H9 (cell line): Measurements from ENCODE around the gene CENPO. TPM values are rescaled to one million over a fixed set of nuclear protein-coding genes. Genes with fewer than 3 reads are reported as not detected.

ENCODE experiments used
- DNase-seq: peaks from one replicate; pipeline ENCODE4 v3.0.0-alpha.2; 2017
- H2AFZ ChIP-seq: one replicate; pipeline ENCODE4 v1.6.1; 2013; ENCODE audit warnings: mild to moderate bottlenecking, low read length, control low read depth, moderate library complexity
- H2AK5ac ChIP-seq: 2 replicates; pipeline ENCODE4 v1.6.1; 2013; ENCODE audit warnings: low read length, control low read depth, mixed read lengths; ENCODE audit not compliant: insufficient read length
- H2BK120ac ChIP-seq: one replicate; pipeline ENCODE4 v1.6.1; 2013; ENCODE audit warnings: low read depth, mild to moderate bottlenecking, low read length, control low read depth, inconsistent platforms; ENCODE audit not compliant: poor library complexity, severe bottlenecking
- H2BK12ac ChIP-seq: 2 replicates; pipeline ENCODE4 v1.6.1; 2013; ENCODE audit warnings: low read length, control low read depth, mixed read lengths, low read depth; ENCODE audit not compliant: insufficient read length
- H2BK15ac ChIP-seq: 2 replicates; pipeline ENCODE4 v1.6.1; 2013; ENCODE audit warnings: low read depth, low read length, control low read depth
- H2BK20ac ChIP-seq: one replicate; pipeline ENCODE4 v1.6.1; 2013; ENCODE audit warnings: low read depth, mild to moderate bottlenecking, low read length, control low read depth, inconsistent platforms; ENCODE audit not compliant: poor library complexity, severe bottlenecking
- H2BK5ac ChIP-seq: 2 replicates; pipeline ENCODE4 v1.6.1; 2013; ENCODE audit warnings: low read length, control low read depth, mixed read lengths; ENCODE audit not compliant: insufficient read length
- H3K14ac ChIP-seq: 2 replicates; pipeline ENCODE4 v1.6.1; 2013; ENCODE audit warnings: low read length, control low read depth; ENCODE audit not compliant: insufficient read depth
- H3K18ac ChIP-seq: 2 replicates; pipeline ENCODE4 v1.6.1; 2013; ENCODE audit warnings: low read depth, mild to moderate bottlenecking, mixed read lengths, low read length, control low read depth; ENCODE audit not compliant: insufficient read length
- H3K23ac ChIP-seq: 2 replicates; pipeline ENCODE4 v1.6.1; 2013; ENCODE audit warnings: low read length, control low read depth, mixed read lengths, low read depth; ENCODE audit not compliant: insufficient read length
- H3K23me2 ChIP-seq: 2 replicates; pipeline ENCODE4 v1.6.1; 2013; ENCODE audit warnings: low read depth, mild to moderate bottlenecking, mixed read lengths, low read length, control low read depth; ENCODE audit not compliant: insufficient read length, poor library complexity, severe bottlenecking
- H3K27ac ChIP-seq: 2 replicates; pipeline ENCODE4 v1.5.1; 2013; ENCODE audit warnings: low read length, control low read depth, mixed read lengths, low read depth; ENCODE audit not compliant: insufficient read length
- H3K27me3 ChIP-seq: 2 replicates; pipeline ENCODE4 v1.6.1; 2013; ENCODE audit warnings: low read length, control low read depth, inconsistent platforms; ENCODE audit not compliant: insufficient read depth
- H3K4ac ChIP-seq: 2 replicates; pipeline ENCODE4 v1.6.1; 2013; ENCODE audit warnings: low read depth, mild to moderate bottlenecking, control low read depth, inconsistent platforms, low read length, moderate library complexity
- H3K4me1 ChIP-seq: 2 replicates; pipeline ENCODE4 v1.6.1; 2013; ENCODE audit warnings: low read length, control low read depth, inconsistent platforms; ENCODE audit not compliant: insufficient read depth
- H3K4me2 ChIP-seq: 2 replicates; pipeline ENCODE4 v1.6.1; 2013; ENCODE audit warnings: low read length, control low read depth, mixed read lengths; ENCODE audit not compliant: insufficient read length, insufficient read depth
- H3K56ac ChIP-seq: 2 replicates; pipeline ENCODE4 v1.6.1; 2013; ENCODE audit warnings: low read depth, mild to moderate bottlenecking, mixed read lengths, low read length, control low read depth; ENCODE audit not compliant: insufficient read length
- H3K79me1 ChIP-seq: 2 replicates; pipeline ENCODE4 v1.6.1; 2013; ENCODE audit warnings: low read depth, mild to moderate bottlenecking, moderate library complexity, low read length, control low read depth, inconsistent platforms; ENCODE audit not compliant: insufficient read depth, poor library complexity, severe bottlenecking
- H3K79me2 ChIP-seq: 2 replicates; pipeline ENCODE4 v1.6.1; 2013; ENCODE audit warnings: low read length, control low read depth, inconsistent platforms; ENCODE audit not compliant: insufficient read depth
- H3K9ac ChIP-seq: 2 replicates; pipeline ENCODE4 v1.6.1; 2013; ENCODE audit warnings: low read length, control low read depth, mixed read lengths; ENCODE audit not compliant: insufficient read length; ENCODE audit errors: extremely low read depth
- H3K9me3 ChIP-seq: one replicate; pipeline ENCODE4 v1.6.1; 2013; ENCODE audit warnings: low read depth, low read length, inconsistent platforms; ENCODE audit not compliant: control insufficient read depth
- H3T11ph ChIP-seq: one replicate; pipeline ENCODE4 v1.6.1; 2013; ENCODE audit warnings: mild to moderate bottlenecking, low read length, control low read depth, inconsistent platforms
- H4K20me1 ChIP-seq: one replicate; pipeline ENCODE4 v1.6.1; 2013; ENCODE audit not compliant: control insufficient read depth, insufficient read length, insufficient read depth
- H4K5ac ChIP-seq: 2 replicates; pipeline ENCODE4 v1.6.1; 2013; ENCODE audit warnings: low read depth, mild to moderate bottlenecking, mixed read lengths, low read length, control low read depth; ENCODE audit not compliant: insufficient read length
- H4K8ac ChIP-seq: replicated peaks from 2 replicates; pipeline ENCODE4 v1.6.1; 2013; ENCODE audit warnings: low read length, control low read depth, mixed read lengths, low read depth; ENCODE audit not compliant: insufficient read length
- H4K91ac ChIP-seq: 2 replicates; pipeline ENCODE4 v1.6.1; 2013; ENCODE audit warnings: low read depth, mild to moderate bottlenecking, moderate library complexity, mixed read lengths, low read length, control low read depth; ENCODE audit not compliant: insufficient read length
- H3K27ac Mint-ChIP-seq, 3 experiments: 2 replicates in 2 of 3; 3 replicates in 1 of 3; pipeline ENCODE4 v1.8.0; 2020 to 2021; ENCODE audit warnings: mixed read lengths in 3 of 3, mild to moderate bottlenecking in 1 of 3, moderate library complexity in 1 of 3
- H3K27me3 Mint-ChIP-seq: 2 replicates; pipeline ENCODE4 v1.8.0; 2021; ENCODE audit warnings: low read depth, mild to moderate bottlenecking, moderate library complexity, mixed read lengths
- H3K36me3 Mint-ChIP-seq, 3 experiments: 2 replicates in 2 of 3; 3 replicates in 1 of 3; pipeline ENCODE4 v1.8.0; 2020 to 2021; ENCODE audit warnings: low read depth in 3 of 3, mixed read lengths in 3 of 3; ENCODE audit not compliant: insufficient read depth in 1 of 3
- H3K4me1 Mint-ChIP-seq, 2 experiments: 2 replicates each; pipeline ENCODE4 v1.8.0; 2020; ENCODE audit warnings: mixed read lengths in 2 of 2
- H3K4me3 Mint-ChIP-seq, 2 experiments: 2 replicates in 1 of 2; 3 replicates in 1 of 2; pipeline ENCODE4 v1.8.0; 2020 to 2021; ENCODE audit warnings: mild to moderate bottlenecking in 2 of 2, mixed read lengths in 2 of 2, moderate library complexity in 1 of 2
- H3K9me3 Mint-ChIP-seq, 2 experiments: 2 replicates in 1 of 2; 3 replicates in 1 of 2; pipeline ENCODE4 v1.8.0; 2020; ENCODE audit warnings: mild to moderate bottlenecking in 2 of 2, mixed read lengths in 2 of 2, moderate library complexity in 1 of 2
- CTCF ChIP-seq: fragments of 200-600 bp; sonication (generic); conservative IDR thresholded peaks from 3 replicates; pipeline ENCODE4 v1.8.0; 2021; ENCODE audit warnings: antibody characterized with exemption, mild to moderate bottlenecking
- WGBS: extraction: QIAGEN DNeasy Blood & Tissue Kit; methylation state at CpG from one replicate; pipeline ENCODE4 v1.1.7; 2013; ENCODE audit warnings: missing lambda C conversion rate, low lambda C conversion rate, mixed read lengths; ENCODE audit not compliant: insufficient read length; ENCODE audit errors: extremely low coverage; 5-methylcytosine and 5-hydroxymethylcytosine counted together
- total RNA-seq: library from RNA; stranded (reverse); gene quantifications from 2 replicates; pipeline ENCODE4 v1.2.1, GENCODE V29; 2021

Gene CENPO
- total RNA-seq, 1 experiment from 2014 or later, result 49.5 TPM

- no peak overlapping the region for H2BK5ac ChIP-seq
- no peaks in the 10 kb centered on the region for H4K20me1 ChIP-seq
- no peak overlapping the region for H2BK15ac ChIP-seq
- no peaks in the 10 kb centered on the region; the same call in 1 of the 2 replicates for H3K27me3 Mint-ChIP-seq
- H3K27me3 ChIP-seq, result no peaks in the 10 kb centered on the region
- no peak overlapping the region for H2BK120ac ChIP-seq
- H3K27ac ChIP-seq, result no peak overlapping the region
- peak overlapping the region in 1 of 3 experiments; percentile 6; a peak in 1 of 7 replicates for H3K27ac Mint-ChIP-seq
- no CpG with 5 or more reads among the region's 2 CpGs for WGBS
- H4K91ac ChIP-seq, result no peak overlapping the region
- no peak overlapping the region for H2BK12ac ChIP-seq
- H3K56ac ChIP-seq, result no peak overlapping the region
- H3K36me3 Mint-ChIP-seq, result peaks cover 3 to 20% (median 9%) of the 10 kb centered on the region in 3 experiments; a peak in 5 of 7 replicates
- no peak for DNase-seq
- no peaks in the 10 kb centered on the region for H3K79me2 ChIP-seq
- no peak overlapping the region for H3T11ph ChIP-seq
- H2BK20ac ChIP-seq, result no peak overlapping the region
- H4K5ac ChIP-seq, result no peak overlapping the region
- H3K23ac ChIP-seq, result no peak overlapping the region
- no peak overlapping the region for H3K14ac ChIP-seq
- H3K23me2 ChIP-seq, result peaks cover 2% of the 10 kb centered on the region
- H2AK5ac ChIP-seq, result no peak overlapping the region
- no peak overlapping the region for H3K4me2 ChIP-seq
- no peak overlapping the region for H3K4me3 Mint-ChIP-seq
- H3K9ac ChIP-seq, result no peak overlapping the region
- no peak for TF ChIP-seq CTCF
- no peaks in the 10 kb centered on the region for H3K9me3 ChIP-seq
- no peaks in the 10 kb centered on the region for H3K79me1 ChIP-seq
- no peak overlapping the region for H4K8ac ChIP-seq
- H3K9me3 Mint-ChIP-seq, result no peaks in the 10 kb centered on the region
- H3K4ac ChIP-seq, result no peak overlapping the region
- peaks cover 20 to 21% of the 10 kb centered on the region in 2 experiments for H3K4me1 Mint-ChIP-seq
- H3K18ac ChIP-seq, result no peak overlapping the region
- H3K4me1 ChIP-seq, result no peaks in the 10 kb centered on the region
- H2AFZ ChIP-seq, result no peak overlapping the region
Measured at GRCh38 chr2:24787532-24787931, 5.7 kb upstream of the CENPO start.
